Fibroblast of pulmonary artery (primary cell): ENCODE measurements around the gene DRD2.

Experiments used
- DNase-seq: peaks from one replicate; pipeline ENCODE4 v3.0.0-alpha.2; 2010; ENCODE audit warnings: low read depth
- H3K4me3 ChIP-seq: replicated peaks from 2 replicates; pipeline ENCODE4 v1.5.1; 2011; ENCODE audit warnings: low read depth, mild to moderate bottlenecking, control low read depth, low read length, moderate library complexity
- TF ChIP-seq, protein P1 (sequence below): IDR thresholded peaks from 2 replicates; pipeline ENCODE4 v1.5.1; 2011; ENCODE audit warnings: mild to moderate bottlenecking, control low read depth, low read length, inconsistent platforms; ENCODE audit errors: missing control alignments

Gene DRD2

DNA sequence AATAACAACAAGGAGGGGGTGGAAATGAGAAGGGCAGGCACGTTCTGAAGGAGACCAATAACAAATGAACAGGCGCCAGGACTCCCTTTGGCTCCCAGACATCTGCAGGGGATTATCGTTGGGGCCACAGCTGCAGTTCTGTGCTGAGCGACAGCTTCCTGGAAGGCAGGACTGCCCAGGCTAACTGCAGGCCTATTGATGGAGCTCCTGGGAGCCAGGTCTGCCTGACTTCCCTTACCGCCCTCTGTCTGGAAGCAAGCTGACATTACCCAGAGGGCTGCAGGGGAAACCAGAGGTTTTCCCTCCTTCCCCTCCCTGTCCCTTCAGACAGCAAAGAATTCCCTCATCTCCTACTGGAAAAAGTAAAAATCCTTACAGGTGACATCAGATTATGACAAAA is 5.0 kb downstream of the DRD2 start:
- TF ChIP-seq, protein P1, sequence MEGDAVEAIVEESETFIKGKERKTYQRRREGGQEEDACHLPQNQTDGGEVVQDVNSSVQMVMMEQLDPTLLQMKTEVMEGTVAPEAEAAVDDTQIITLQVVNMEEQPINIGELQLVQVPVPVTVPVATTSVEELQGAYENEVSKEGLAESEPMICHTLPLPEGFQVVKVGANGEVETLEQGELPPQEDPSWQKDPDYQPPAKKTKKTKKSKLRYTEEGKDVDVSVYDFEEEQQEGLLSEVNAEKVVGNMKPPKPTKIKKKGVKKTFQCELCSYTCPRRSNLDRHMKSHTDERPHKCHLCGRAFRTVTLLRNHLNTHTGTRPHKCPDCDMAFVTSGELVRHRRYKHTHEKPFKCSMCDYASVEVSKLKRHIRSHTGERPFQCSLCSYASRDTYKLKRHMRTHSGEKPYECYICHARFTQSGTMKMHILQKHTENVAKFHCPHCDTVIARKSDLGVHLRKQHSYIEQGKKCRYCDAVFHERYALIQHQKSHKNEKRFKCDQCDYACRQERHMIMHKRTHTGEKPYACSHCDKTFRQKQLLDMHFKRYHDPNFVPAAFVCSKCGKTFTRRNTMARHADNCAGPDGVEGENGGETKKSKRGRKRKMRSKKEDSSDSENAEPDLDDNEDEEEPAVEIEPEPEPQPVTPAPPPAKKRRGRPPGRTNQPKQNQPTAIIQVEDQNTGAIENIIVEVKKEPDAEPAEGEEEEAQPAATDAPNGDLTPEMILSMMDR, result no peak
- no peak for DNase-seq
- H3K4me3 ChIP-seq, result no peak overlapping the region

DNA sequence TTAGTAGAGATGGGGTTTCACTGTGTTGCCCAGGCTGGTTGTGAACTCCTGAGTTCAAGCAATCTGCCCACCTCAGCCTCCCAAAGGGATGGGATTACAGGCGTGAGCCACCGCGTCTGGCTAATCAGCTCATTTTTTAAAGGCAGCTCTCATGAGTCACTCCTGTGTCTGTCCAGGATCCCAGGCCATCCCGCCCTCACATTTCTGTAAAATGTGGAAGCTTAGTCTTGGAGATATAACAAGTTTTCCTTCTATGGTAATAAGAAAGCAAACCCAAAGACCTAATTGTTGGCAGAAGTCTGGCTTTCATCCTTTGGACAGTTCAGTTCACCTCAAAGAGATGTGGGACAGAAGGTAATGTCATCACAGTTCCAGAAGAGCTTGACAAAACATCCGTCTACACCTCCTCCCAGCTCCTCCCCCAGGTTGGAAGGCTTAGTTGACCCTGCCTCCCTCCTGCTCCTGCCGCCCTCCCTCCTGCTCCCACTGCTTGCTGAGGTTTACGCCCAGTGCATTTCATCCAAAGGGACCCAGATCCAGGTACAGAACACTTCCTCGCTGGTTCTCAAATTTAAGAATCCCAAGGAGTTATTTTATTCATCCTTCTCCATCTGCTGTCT is 6.4 kb downstream of the DRD2 start:
- no peak overlapping the region for H3K4me3 ChIP-seq
- TF ChIP-seq, protein P1, result no peak
- DNase-seq, result no peak

DNA sequence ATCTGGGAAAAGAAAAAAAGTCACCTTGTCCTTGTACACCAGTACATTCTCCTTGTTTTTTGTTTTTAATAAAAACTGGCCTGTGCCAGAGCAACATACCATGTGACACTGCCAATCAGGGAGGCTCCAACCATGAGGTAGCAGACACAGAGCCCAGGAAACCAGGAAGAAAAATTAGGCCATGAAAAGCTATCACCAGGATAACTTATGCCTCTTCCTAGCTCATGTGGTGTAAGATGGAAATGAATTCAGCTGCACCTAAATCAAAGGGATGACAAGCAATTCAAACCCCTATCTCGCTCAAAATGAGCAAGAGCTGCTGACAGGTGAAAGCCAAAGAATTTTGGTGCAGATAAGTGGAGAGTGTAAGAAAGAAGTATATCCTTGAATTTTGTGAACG is 7.7 kb downstream of the DRD2 start:
- TF ChIP-seq, protein P1, result no peak
- H3K4me3 ChIP-seq, result no peak overlapping the region
- DNase-seq, result no peak

DNA sequence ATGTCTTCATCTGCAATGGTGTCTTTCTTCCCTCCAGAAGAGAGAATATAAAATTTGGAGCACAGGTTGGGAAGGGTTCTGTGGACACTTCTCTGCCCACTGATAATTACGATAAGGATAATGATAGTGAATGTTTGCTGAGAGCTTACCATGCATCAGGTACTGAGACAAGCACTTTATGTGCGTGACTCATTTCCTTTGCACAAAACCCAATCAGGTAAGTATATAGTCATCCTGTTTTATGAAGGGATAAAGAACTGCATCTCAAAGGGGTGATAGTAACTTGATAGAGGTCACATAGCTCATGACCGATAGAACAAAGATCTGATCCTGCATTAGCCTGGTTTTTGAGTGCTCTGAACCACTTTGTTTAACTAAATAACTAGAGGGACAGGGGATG is 9.4 kb downstream of the DRD2 start:
- TF ChIP-seq, protein P1, result no peak
- H3K4me3 ChIP-seq, result no peak overlapping the region
- no peak for DNase-seq

DNA sequence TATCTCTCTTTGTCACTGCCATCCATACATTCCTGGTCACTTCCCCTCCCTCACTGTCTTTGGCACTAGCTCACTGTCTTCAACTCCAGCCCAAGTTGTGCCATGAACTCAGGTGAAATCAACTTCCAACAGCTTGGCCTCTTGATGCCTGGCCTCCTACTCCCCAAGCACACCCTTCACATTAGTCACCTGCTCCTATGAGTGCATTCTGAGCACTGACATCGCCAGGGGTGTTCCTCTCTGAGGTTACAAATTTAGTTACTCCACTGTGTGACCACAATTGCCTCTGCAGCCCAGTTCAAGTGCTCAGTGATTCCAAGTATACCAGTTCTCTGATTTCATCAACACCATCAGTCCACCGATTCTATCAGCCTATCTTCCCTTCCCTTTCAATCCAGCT is 10.8 kb downstream of the DRD2 start:
- TF ChIP-seq, protein P1, result no peak
- no peak for DNase-seq
- no peak overlapping the region for H3K4me3 ChIP-seq

DNA sequence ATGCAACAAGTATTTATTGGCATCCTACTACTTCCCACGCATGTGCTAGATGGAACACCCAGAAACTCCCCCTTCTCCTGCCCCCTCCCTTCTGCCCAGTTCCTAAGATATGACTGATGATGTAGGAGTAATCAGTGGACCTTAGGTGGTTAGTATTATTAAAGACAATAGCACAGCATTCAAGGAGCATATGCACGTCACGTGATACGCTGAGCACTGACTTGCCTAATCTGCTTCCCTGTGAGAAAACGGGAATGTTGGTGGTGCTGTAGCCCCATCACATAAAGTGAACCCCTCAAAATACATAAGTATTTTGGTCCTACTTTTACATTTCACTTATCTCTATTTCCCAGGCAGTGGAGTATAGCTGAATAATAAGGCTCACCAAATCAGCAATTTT is 12.4 kb downstream of the DRD2 start:
- no peak overlapping the region for H3K4me3 ChIP-seq
- TF ChIP-seq, protein P1, result no peak
- DNase-seq, result no peak

DNA sequence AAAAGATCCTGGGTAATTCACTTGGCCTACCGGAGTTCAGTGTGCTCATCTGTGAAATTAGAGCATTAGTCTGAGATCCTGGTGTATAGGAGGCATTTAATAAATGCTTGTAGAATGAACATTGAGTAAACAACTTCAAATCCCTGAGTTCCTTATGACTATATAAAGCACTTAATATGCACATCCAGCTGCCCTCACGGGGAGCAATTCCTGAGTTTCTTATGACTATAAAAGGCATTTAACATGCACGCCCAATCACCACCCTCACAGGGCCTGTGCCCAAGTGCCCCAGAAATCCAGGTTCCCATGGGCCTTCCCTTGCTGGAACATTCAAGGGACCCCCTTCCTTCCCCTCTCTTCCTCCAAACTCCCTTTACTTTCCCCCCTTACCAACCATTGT is 13.6 kb downstream of the DRD2 start:
- no peak overlapping the region for H3K4me3 ChIP-seq
- DNase-seq, result no peak
- TF ChIP-seq, protein P1, result no peak
